ENCODE data around the gene KCNH1.
"Not testable (repeated sequence)": the region's sequence is repeated elsewhere in the genome, so short reads cannot be mapped to it uniquely, and the experiment has no call there.

Gene KCNH1

GRCh38 chr1:211092955-211093354 is 41.0 kb downstream of the KCNH1 start:
- DNase-seq = no peak

- DNase-seq = no peak
Observed at GRCh38 chr1:211091867-211092266, 42.1 kb downstream of the KCNH1 start.

- no peak for DNase-seq
Observed at GRCh38 chr1:211089536-211089935, 44.4 kb downstream of the KCNH1 start.

- no peak for DNase-seq
Observed at GRCh38 chr1:211088156-211088555, 45.8 kb downstream of the KCNH1 start.

- DNase-seq = no peak
Observed at GRCh38 chr1:211082824-211083223, 51.1 kb downstream of the KCNH1 start.

- DNase-seq = not testable (repeated sequence)
Observed at GRCh38 chr1:211081447-211081846, 52.5 kb downstream of the KCNH1 start.

- DNase-seq = no peak
Observed at GRCh38 chr1:211068976-211069375, 65.0 kb downstream of the KCNH1 start.

GRCh38 chr1:211066781-211067384 is 67.1 kb downstream of the KCNH1 start:
- DNase-seq = no peak

- not testable (repeated sequence) for DNase-seq
Observed at GRCh38 chr1:211041838-211042237, 92.1 kb downstream of the KCNH1 start.

GRCh38 chr1:211037095-211037494 is 96.9 kb downstream of the KCNH1 start:
- peak; percentile 27 for DNase-seq

- DNase-seq = no peak
Observed at GRCh38 chr1:211036381-211037060, 97.4 kb downstream of the KCNH1 start.

GRCh38 chr1:211035821-211036380 is 98.0 kb downstream of the KCNH1 start:
- DNase-seq = no peak

GRCh38 chr1:211033921-211034525 is 99.9 kb downstream of the KCNH1 start:
- no peak for DNase-seq

GRCh38 chr1:211024901-211025300 is 109.0 kb downstream of the KCNH1 start:
- no peak for DNase-seq

GRCh38 chr1:211019266-211019665 is 114.7 kb downstream of the KCNH1 start:
- DNase-seq = no peak

GRCh38 chr1:211018690-211019089 is 115.3 kb downstream of the KCNH1 start:
- no peak for DNase-seq

- no peak for DNase-seq
Observed at GRCh38 chr1:211017075-211017718, 116.8 kb downstream of the KCNH1 start.

- DNase-seq = no peak
Observed at GRCh38 chr1:211014275-211014674, 119.7 kb downstream of the KCNH1 start.

GRCh38 chr1:211013346-211014240 is 120.4 kb downstream of the KCNH1 start:
- no peak for DNase-seq

GRCh38 chr1:211011128-211011527 is 122.8 kb downstream of the KCNH1 start:
- not testable (repeated sequence) for DNase-seq

GRCh38 chr1:211009944-211010343 is 124.0 kb downstream of the KCNH1 start:
- no peak for DNase-seq

- DNase-seq = no peak
Observed at GRCh38 chr1:211007830-211008229, 126.1 kb downstream of the KCNH1 start.
